ENCODE data around the gene R3HDM2. TPM values are rescaled to one million over a fixed set of nuclear protein-coding genes. Genes with fewer than 3 reads are reported as not detected.
"Not testable (repeated sequence)": the region's sequence is repeated elsewhere in the genome, so short reads cannot be mapped to it uniquely, and the experiment has no call there.

R3HDM2 gene
- total and polyA plus RNA-seq, 2 of the 13 experiments (the other 11 are each of a cell fraction or from before 2014, with no cell fraction given), result 11.1 to 23.5 TPM

GRCh38 chr12:57296291-57296690, 134.6 kb downstream of the R3HDM2 start:
- in situ Hi-C loops (cut with HindIII; ENCODE audit: extremely low pct_ligation_motif_present, low pct_unique_long_range_greater_than_20kb), result no loop called here
- H4K20me1 ChIP-seq (ENCODE audit: insufficient read depth, low read length), result no peaks in the 10 kb centered on the region
- intact Hi-C loops (cut with micrococcal nuclease; ENCODE audit: unreplicated experiment), result no loop called here
- ATAC-seq (no peak), FAIRE-seq (no peak), DNase-seq (ENCODE audit: low spot score) (no peak)
- no peak overlapping the region for H3K4me3 ChIP-seq (replicated peaks in 1 of 3; ENCODE audit: insufficient read depth in 1 of 3, low read depth in 2 of 3, low read length in 3 of 3)
- H3K27me3 ChIP-seq (ENCODE audit: control insufficient read depth in 1 of 2, insufficient read depth in 2 of 2, low read length in 2 of 2), result no peaks in the 10 kb centered on the region; a peak in 1 of 5 replicates
- BruUV-seq (replicated peaks), result no TSS peak
- 97% methylated on average over 4 of the region's 4 CpGs for WGBS (ENCODE audit: low lambda C conversion rate)
- ChIA-PET POLR2A (no interaction called here), CTCF (ENCODE audit: low intra/inter-chr PET ratio, low total read pairs) (no interaction called here)
- H3K27ac ChIP-seq (ENCODE audit: extremely low read length, insufficient read depth, low read length), result no peak overlapping the region
- no peaks in the 10 kb centered on the region for H3K9me3 ChIP-seq (ENCODE audit: low read length)
- no peaks in the 10 kb centered on the region for H3K79me2 ChIP-seq (ENCODE audit: insufficient read depth, low read length)
- no peak overlapping the region for H3K9ac ChIP-seq (ENCODE audit: insufficient read depth, low read depth, low read length)
- H2AFZ ChIP-seq (ENCODE audit: low read length), result no peak overlapping the region
- no peak overlapping the region for H3K4me2 ChIP-seq (ENCODE audit: low read depth, low read length)
- peaks cover 7 to 42% of the 10 kb centered on the region in 2 experiments for H3K36me3 ChIP-seq (replicated peaks in 1 of 2; ENCODE audit: control insufficient read depth in 1 of 2, insufficient read depth in 2 of 2, low read length in 2 of 2)
- H3K4me1 ChIP-seq (ENCODE audit: insufficient read depth, low read length), result no peaks in the 10 kb centered on the region
- no peak for TF ChIP-seq SALL2 (CRISPR knock-in tag; IDR thresholded peaks at IDR 0.05)

DNA sequence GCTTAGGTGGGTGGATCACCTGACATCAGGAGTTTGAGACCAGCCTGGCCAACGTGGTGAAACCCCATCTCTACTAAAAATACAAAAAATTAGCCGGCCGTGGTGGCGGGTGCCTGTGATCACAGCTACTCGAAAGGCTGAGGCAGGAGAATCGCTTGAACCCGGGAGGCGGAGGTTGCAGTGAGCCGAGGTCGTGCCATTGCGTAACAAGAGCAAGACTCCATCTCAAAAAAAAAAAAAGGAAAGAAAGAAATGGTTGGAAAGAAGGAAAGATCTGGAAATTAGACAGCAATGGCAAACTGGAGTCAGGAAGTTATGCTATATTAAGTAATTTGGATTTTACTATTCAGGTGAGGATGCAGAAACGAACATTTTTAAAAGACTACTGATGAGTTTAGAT, 148.8 kb downstream of the R3HDM2 start:
- BruUV-seq (replicated peaks); ATAC-seq; H4K20me1 ChIP-seq (ENCODE audit: insufficient read depth, low read length); CTCF ChIA-PET (ENCODE audit: low intra/inter-chr PET ratio, low total read pairs); POLR2A ChIA-PET; intact Hi-C loops (cut with micrococcal nuclease; ENCODE audit: unreplicated experiment); H3K9ac ChIP-seq (ENCODE audit: insufficient read depth, low read depth, low read length); in situ Hi-C loops (cut with HindIII; ENCODE audit: extremely low pct_ligation_motif_present, low pct_unique_long_range_greater_than_20kb); H3K9me3 ChIP-seq (ENCODE audit: low read length); FAIRE-seq; DNase-seq (ENCODE audit: low spot score); H3K4me2 ChIP-seq (ENCODE audit: low read depth, low read length); H3K27me3 ChIP-seq (ENCODE audit: control insufficient read depth in 1 of 2, insufficient read depth in 2 of 2, low read length in 2 of 2); H3K4me3 ChIP-seq (replicated peaks in 1 of 3; ENCODE audit: insufficient read depth in 1 of 3, low read depth in 2 of 3, low read length in 3 of 3); H2AFZ ChIP-seq (ENCODE audit: low read length); H3K27ac ChIP-seq (ENCODE audit: extremely low read length, insufficient read depth, low read length); H3K79me2 ChIP-seq (ENCODE audit: insufficient read depth, low read length): not testable (repeated sequence)
- peaks cover 6 to 42% of the 10 kb centered on the region in 2 experiments; a peak in 4 of 5 replicates for H3K36me3 ChIP-seq (replicated peaks in 1 of 2; ENCODE audit: control insufficient read depth in 1 of 2, insufficient read depth in 2 of 2, low read length in 2 of 2)
- 95% methylated on average over 12 of the region's 12 CpGs for WGBS (ENCODE audit: low lambda C conversion rate)
- H3K4me1 ChIP-seq (ENCODE audit: insufficient read depth, low read length), result peaks cover 22% of the 10 kb centered on the region
